ENCODE measurements around the gene BORCS5.
"Not testable (repeated sequence)": the region's sequence is repeated elsewhere in the genome, so short reads cannot be mapped to it uniquely, and the experiment has no call there.

BORCS5 gene

DNA sequence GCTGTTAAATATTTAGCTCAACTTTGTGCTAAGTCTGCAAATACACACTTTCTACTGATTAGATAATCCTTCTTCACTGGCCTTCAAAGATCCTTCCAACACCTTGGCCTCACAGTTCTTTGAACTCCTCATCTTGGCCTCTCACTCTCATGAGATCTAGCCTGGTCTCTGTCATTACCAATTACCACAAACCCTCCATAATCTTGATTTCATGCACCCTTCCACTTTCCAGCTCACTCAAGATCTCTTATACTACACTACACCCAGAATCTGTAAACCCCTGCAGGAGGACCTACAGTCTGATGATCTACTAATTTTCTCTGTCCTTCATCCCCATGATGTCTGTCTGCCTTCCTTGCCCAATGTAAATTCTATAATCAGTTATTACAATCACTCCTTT is 134.7 kb downstream of the BORCS5 start:
- no peak for DNase-seq

DNA sequence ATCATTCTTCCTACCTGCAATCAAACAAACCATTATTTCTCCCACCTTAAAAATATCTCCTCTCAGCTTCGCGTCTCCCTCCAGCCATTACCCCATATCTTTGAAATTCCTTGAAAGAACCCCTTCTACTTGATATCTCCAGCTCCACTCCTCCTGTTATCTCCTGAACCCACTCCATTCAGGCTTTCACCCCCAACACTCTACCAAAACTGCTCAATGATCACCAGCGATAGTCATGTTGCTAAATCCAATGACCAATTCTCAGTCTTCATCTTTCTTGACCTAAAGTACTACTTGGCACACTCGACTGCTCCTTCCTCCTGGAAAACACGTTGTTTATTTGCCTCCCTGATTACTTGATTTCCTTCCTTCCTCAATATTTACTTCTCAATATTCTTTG is 135.7 kb downstream of the BORCS5 start:
- DNase-seq = no peak

DNA sequence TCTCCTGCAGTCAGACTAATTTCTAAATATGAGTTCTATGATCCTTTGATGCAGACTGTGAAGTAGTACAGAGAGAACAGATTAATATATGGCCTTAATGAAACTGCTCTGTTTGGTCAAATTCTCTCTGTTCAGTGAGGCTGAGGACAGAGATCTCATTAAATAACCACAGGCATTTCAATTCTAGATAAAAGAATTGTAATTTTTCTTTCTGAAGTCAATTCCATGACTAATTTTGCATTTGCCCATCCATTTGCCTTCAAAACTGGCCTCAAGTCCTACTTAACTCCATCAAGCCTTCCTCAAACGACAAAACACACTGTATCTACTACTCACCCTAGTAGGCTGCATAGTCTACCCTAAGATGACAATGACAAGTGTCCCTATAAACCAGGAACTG is 138.7 kb downstream of the BORCS5 start:
- no peak for DNase-seq

DNA sequence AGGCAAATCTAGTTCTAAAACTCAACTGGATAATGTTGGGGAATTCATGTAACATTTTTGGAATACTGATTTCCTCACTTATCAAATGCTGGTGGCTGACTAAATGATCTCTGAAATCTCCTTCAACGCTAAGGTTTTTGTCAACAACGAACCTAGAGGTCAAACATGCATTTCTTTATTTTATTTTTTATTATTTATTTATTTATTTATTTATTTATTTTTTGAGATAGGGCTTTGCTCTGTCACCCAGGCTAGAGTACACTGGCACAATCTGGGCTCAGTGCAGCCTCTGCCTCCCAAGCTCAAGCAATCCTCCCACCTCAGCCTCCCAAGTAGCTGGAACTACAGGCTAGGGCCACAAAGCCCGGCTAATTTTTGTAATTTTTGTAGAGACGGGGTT is 141.3 kb downstream of the BORCS5 start:
- DNase-seq = no peak

DNA sequence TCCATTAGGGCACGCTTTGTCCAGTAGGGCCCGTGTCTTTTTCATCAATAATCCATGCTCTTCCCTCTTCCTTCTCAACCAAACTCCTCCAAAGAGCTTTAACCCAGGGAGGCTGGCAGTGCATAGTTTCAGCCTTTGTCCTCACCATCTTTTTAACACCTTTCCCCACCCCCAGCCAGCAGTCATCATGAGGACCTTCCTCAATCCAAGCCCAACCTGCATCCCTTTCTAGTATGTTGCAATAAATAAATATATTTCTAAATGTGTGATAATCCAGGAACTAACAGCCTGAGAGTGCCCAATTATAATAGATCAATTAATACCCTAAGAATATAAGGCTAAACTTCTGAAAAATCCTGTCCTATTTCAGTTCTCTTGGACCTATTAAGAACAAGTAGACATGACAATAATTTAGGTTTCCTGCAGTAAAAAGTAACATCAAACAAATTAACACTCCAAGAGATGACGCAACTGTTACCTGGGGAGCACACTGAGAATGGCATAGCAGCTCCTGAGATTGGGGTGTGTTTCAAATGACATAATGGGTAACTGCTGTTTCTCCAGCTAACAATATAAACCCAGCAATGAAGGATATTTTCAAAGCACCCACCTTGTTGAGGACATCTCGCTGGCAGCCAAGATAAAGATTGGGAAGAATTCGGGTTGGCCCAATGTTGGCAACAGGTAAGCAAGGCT is 143.2 kb downstream of the BORCS5 start:
- DNase-seq = no peak

DNA sequence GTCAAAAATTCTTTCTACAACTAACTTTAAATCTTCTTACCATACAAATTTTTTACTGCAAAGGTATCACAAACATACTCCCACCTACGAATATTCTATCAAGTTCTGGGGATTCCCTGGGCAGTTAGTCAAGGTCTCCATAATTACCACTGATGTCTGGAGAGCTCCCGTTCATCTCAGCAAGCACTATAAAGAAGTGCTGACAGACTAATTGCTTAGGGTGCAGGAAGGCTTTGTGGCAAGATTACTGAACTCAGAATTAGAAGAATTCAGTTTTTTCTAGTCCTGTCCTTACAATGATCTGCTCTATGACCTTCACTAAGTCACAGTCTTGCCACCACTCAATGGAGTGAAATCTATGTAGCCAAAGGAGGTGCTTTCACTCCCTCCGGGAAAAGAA is 144.2 kb downstream of the BORCS5 start:
- DNase-seq = no peak

DNA sequence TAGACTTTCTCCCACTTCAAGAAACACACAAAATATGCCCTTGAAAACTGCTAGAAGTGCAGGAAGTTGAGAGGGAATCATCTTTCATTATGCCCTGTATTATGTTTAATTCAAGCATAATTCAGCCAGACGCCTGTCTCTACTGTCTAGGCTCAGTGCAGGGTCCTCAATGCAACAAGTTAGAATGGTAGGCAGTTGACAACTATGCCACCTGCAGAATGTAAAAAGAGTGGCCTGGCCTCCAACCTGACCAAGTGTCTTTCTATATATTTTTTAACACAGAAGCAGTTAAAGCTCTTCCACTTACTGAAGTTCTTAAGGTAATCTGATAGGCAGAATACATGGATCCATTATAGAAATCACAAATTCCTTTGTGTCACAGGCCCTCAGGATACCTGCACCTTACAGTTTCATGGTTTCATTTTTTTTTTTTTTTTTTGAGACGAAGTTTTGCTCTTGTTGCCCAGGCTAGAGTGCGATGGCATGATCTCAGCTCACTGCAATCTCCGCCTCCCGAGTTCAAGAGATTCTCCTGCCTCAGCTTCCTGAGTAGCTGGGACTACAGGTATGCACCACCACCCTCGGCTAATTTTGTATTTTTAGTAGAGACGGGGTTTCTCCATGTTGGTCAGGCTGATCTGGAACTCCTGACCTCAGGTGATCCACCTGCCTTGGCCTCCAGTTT is 145.4 kb downstream of the BORCS5 start:
- not testable (repeated sequence) for DNase-seq

DNA sequence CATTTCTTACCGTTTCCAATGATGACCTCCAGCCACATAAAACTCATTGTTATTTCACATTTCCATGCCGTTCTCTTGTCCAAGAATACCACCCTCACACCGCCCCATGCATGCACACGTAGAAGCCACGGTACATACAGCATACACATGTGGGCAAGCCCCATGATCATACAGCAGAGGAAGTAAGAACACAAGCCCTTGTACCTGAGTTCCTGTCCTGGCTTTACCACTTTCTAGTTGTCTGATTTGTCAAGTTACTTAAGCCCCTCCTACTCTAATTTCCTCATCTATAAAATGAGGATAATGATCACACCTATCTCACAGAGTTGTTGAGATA is 145.9 kb downstream of the BORCS5 start:
- DNase-seq = no peak

DNA sequence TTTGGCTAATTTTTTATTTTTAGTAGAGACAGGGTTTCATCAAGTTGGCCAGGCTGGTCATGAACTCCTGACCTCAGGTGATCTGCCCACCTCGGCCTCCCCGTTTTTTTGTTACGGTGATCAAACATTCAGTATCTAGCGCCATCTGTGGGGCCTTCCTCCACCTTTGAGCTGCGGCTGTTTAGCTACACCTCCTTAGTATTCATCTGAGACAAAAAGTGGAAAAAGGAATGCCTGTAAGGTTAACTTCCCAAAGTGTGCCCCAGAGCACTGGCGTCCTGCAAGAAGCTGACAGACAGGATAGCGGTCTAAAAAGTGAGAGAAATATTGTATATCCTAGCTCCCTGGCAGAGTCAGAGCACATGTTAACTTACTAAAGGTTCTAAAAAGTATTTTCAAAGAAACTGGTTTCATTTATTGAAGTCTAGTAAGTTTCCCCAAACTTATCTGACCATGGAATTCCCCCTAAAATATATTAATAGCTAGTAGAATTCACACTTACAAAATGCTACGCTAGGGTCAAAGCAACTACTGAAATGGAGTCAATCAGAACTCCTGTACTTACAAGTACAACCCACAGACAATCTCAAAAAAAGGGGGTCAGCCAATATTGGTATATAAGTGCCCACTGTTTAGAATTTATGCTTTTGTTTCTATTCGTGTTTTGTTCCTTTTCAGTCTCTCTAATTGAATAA is 146.7 kb downstream of the BORCS5 start:
- DNase-seq = no peak

DNA sequence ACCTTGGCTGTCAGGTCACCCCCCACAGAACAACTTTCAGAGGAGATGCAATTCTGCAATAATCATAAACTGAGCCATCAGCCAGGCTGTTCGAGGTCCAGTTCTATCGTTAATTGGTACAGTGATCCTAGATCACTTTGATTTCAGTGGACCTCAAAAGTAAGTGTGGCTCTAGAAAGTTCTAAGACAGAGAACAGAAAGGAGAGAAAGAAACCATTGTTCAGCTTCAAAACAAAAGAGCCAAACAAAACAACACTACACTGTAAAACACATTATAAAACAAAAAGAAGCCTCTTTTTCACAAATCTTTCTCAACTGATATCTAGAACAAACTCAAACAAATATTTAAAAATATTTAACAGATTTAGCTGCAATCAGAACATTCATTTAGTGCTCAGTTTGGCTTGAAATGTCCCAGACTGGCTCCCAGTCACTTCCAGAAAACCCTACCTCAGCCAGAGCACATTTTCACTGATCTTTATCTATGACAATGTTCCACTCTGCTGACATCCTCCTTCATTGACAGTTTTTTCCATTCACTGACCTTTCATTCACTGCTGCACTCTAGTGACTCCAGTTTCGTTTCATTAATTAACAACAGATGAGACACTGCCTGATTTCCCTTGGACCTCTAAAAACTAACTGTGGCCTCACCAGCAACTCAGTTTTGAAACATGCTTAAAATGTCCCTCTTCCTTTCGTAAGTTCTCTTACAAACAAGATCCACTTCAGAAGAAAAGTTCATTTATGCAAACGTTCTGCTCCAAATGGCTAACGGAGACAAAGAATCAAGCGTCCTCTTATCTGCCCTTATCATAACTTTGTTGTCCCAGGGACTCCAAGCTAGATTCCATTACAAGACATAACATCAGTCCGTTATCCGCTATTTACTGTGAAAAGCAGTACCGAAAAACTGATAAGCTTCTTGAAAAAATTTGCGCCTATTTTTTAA is 148.9 kb downstream of the BORCS5 start:
- DNase-seq = no peak

DNA sequence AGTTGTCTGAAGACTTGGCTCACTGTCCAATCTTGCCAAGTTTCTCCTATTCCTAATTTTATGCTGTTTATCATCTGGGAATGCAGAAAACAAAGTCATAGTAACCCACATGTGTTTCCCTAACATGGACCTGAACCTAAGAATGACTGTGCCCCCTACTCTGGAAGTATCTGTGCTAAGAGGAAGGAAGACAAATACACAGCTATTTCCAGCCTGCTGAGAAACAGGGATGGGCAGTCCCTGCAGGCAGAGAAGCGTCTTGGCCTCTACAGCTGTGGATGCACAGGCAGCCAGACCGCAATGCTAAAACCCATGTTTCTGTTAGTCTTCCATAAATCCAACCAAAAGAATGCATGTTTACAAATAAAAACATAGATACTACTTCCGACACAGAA is 149.6 kb downstream of the BORCS5 start:
- DNase-seq = no peak

DNA sequence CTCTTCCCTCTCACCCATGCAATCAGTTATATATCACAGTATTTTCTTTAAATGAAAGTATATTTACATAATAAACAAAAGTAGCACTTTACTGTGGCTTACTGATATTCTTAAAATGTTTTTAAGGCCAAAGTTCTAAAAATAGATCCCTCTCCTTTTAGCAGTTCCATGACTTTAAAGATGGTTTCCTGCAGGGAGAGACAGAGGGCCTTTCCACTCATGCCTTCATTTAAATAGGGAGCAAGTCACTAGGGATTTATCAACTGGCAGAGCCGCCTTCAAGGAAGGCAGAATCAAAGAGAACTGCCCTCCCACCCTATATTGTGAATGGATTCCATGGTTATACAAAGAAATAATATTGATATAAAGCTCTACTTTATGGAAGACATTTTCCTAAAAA is 150.2 kb downstream of the BORCS5 start:
- DNase-seq = no peak

DNA sequence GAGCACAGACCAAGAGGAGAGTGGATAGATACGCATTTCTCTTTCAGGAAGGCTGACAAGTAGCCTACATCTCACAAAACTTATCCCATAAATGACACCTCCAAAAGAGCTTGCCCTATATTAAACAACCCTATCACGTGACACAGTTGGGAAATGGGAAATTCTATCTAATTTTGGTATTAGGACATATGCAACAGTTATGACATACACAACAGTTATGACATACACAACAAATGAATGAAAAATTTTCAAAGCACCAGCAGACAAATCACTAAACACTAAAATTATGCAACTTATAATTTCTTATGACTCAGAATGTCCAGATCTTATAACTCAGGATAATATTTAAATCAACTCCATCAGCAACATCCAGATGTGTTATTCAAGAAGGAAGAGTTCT is 151.7 kb downstream of the BORCS5 start:
- DNase-seq = no peak

DNA sequence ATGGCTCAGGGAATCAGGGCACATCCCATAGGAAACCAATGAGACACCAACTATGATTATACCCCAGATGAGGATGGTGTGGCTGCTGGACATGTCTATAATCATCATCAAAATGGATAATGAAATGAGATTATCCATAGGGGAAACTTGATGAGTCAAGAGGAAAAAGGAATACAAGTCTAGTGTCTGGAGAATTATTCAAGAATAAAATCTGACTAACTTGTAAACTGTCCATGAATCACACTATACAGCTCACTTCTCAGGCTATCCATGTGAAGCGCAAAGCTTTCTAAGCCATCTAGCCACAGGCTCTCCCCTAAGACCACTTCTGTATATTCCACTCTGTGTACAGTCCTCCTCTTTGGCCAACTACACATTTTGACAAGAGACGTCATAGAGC is 153.3 kb downstream of the BORCS5 start:
- DNase-seq = no peak

DNA sequence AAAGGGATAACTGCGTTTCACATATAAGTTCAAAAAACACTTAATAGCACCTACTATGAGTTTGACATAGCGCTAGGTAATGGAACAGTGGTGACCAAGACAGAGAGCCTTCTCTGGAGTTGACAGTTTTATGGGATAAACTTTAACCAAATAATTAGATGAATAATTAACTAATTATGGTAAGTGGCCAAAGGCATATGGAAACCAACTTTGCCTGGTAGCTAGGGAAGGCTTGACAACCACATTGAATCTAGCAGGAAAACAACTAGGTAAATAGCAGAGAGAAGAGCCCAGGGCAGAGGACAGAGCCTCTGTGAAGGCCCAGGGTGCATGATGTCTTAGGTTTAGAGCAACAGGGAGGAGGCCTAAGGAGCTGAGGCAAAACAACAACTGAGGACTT is 153.7 kb downstream of the BORCS5 start:
- no peak for DNase-seq

DNA sequence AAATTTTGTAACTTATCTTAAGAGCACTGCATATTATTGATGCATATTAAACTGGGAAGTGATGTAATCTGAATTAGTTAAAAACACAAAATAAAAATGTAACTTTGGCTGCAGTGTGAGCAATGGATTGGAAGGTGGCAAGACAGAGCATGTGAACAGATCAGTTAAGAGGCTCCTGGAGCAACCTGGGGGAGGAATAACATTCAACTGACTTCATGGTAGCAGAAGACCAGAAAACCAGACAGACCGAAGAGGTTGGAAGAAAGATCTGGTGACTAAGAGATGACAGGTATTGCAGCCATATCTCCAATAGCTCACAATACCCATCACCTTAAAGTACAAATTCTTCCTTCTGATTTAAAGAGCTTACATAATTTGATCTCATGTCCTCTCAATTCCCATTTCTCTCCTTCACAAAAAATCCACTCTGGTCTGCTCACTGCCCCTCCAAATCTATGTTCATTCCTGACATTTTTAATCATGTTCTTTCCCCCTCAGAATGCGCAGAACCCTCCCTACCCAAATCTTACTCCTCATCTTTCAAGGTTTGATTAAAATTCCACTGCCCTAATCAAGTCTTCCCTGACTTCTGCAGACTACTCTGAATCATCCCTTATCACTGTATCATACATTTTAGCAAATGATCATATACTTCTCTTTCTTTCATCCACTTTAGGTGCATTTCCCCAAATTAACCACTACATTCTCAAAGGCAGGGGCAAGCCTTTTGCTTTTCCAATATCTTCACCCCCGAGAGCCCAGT is 154.3 kb downstream of the BORCS5 start:
- DNase-seq = no peak

DNA sequence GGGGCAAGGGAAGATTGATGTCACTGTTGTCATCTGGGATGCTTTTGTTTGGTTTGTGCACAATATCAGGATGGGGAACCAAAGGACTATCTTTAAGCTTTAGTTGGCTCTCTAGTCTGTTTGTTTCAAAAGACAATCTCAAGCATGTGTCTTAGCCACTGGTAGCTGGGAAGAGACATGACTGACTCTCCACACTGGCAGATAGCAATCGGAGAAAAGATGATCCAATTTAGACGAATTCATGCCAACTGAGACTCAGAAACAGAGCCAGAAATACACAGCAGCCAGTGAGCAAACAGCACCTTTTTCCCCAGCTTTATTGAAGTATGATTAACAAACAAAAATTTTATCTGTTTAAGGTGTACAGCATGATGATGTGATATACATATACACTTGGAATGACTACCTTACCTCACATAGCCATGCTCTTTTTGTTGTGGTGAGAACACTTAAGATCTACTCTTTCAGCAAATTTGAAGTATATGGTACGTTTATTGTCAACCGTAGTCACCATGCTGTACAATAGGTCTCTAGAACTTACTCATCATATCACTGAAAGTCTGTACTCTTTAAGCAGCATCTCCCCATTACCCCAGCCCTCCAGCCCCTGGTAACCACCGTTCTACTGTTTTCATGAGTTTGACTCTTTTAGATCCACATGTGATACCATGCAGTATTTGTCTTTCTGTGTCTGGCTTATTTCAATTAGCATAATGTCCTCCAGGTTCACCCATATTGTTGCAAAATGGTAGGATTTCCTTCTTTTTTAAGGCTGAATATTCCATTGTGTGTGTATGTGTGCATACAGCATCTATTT is 155.2 kb downstream of the BORCS5 start:
- no peak for DNase-seq

DNA sequence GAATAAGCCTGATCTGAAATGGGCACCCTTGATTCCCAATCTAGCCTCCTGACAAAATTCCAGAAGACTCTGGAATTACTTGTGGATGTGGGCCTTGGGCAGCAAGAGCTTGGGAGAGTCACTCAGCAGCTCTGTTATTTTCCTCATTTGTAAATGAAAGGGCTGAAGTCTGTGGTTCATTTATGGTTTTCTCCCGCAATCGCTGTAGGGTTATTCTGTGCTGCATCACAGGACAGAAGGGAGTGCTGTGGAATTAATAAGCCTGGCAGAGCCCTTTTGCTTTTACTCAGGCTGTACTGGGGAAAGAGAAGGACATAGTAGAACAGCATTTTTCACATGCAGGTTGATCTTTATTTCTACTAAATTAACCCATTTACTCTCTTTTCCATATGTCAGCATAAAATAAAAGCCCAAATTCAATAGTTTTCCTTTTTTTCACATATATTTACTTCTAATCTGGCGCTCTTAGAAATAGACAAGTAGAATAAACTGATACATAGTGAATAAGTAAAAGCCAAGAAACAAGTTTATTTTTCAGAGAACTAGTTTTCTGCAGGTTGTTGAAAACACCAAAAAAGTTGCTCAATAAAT is 156.6 kb downstream of the BORCS5 start:
- no peak for DNase-seq

DNA sequence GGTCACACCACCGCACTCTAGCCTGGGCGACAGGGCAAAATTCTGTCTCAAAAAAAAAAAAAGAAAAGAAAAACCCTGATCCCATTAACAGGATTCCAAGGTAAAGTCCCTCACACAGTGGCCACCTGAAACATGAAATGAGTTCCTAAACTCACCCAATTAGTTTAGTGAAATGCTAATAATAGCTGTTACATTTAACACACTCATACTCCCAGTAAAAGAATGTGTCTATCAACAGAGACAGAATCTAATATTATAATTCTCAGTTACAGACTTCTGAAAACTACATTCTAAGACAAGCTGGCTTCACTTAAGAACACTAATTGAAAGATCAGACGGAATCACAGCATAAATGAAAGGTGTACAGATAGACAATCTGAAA is 161.6 kb downstream of the BORCS5 start:
- DNase-seq = no peak

DNA sequence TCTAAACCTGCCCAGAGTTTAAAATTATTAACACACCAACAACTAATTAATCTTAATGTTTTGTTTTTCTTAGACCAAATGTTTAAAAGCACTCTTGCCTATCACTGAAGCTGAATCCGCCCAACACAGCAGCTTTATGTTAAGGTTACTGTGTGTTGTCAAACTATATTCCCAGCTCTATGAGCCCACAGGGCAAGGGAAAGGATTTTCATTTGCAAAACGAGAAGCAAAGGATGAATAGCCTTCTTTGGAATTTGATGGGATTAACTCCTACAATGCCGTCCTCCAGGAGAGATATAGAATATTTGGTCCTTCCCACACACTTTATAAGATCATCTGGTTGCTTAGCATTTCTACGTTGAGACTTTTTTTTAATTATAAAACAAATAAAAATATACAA is 162.0 kb downstream of the BORCS5 start:
- no peak for DNase-seq

All from NCI-H1105 (cell line).